Effector memory CD4-positive, alpha-beta T cell (primary cell): ENCODE measurements around the gene RNF141.

Experiments used
- DNase-seq, 3 donors: peaks; one replicate each; pipeline ENCODE4 v3.0.0-alpha.2; 2020
- H3K27ac ChIP-seq: 2 replicates; pipeline ENCODE4 v1.7.0; 2013; ENCODE audit warnings: mild to moderate bottlenecking, low read length, moderate library complexity; ENCODE audit not compliant: insufficient read depth, poor library complexity, severe bottlenecking
- H3K27me3 ChIP-seq: replicated peaks from 2 replicates; pipeline ENCODE4 v1.7.0; 2013; ENCODE audit warnings: mild to moderate bottlenecking, low read length; ENCODE audit not compliant: insufficient read depth, control insufficient read depth, poor library complexity, severe bottlenecking
- H3K36me3 ChIP-seq: 2 replicates; pipeline ENCODE4 v1.7.0; 2013; ENCODE audit warnings: mild to moderate bottlenecking, low read length, moderate library complexity; ENCODE audit not compliant: control insufficient read depth, insufficient read depth
- H3K4me1 ChIP-seq: 2 replicates; pipeline ENCODE4 v1.7.0; 2013; ENCODE audit warnings: low read length, mild to moderate bottlenecking; ENCODE audit not compliant: control insufficient read depth, insufficient read depth, poor library complexity, severe bottlenecking
- H3K4me3 ChIP-seq: 2 replicates; pipeline ENCODE4 v1.7.0; 2013; ENCODE audit warnings: low read length, low read depth, mild to moderate bottlenecking; ENCODE audit not compliant: insufficient read depth, poor library complexity, severe bottlenecking
- H3K9me3 ChIP-seq: 2 replicates; pipeline ENCODE4 v1.7.0; 2013; ENCODE audit warnings: mild to moderate bottlenecking, low read length, moderate library complexity; ENCODE audit not compliant: control insufficient read depth

The RNF141 gene

GRCh38 chr11:10486161-10486840 lies 54.7 kb downstream of the RNF141 start:
- H3K27ac ChIP-seq, result no peak overlapping the region

GRCh38 chr11:10485646-10486045 lies 55.3 kb downstream of the RNF141 start:
- H3K27ac ChIP-seq, result no peak overlapping the region
- DNase-seq, result no peak
- no peak overlapping the region for H3K4me3 ChIP-seq
- H3K27me3 ChIP-seq, result no peaks in the 10 kb centered on the region
- H3K36me3 ChIP-seq, result peaks cover 77% of the 10 kb centered on the region
- no peaks in the 10 kb centered on the region for H3K4me1 ChIP-seq
- no peaks in the 10 kb centered on the region for H3K9me3 ChIP-seq

More at GRCh38 chr11:10486161-10486840, 54.7 kb downstream of the RNF141 start:
- H3K36me3 ChIP-seq, result peaks cover 80% of the 10 kb centered on the region
- H3K4me3 ChIP-seq, result no peak overlapping the region
- no peaks in the 10 kb centered on the region for H3K4me1 ChIP-seq
- no peak for DNase-seq
- H3K9me3 ChIP-seq, result no peaks in the 10 kb centered on the region
- H3K27me3 ChIP-seq, result no peaks in the 10 kb centered on the region

GRCh38 chr11:10484461-10485180 lies 56.4 kb downstream of the RNF141 start:
- Histone ChIP-seq H3K4me1 (no peaks in the 10 kb centered on the region), H3K36me3 (peaks cover 68% of the 10 kb centered on the region), H3K27ac (no peak overlapping the region), H3K9me3 (no peaks in the 10 kb centered on the region), H3K27me3 (no peaks in the 10 kb centered on the region), H3K4me3 (no peak overlapping the region)
- DNase-seq, result no peak

- Histone ChIP-seq H3K9me3 (no peaks in the 10 kb centered on the region), H3K4me3 (no peak overlapping the region), H3K4me1 (no peaks in the 10 kb centered on the region), H3K27ac (no peak overlapping the region), H3K36me3 (peaks cover 61% of the 10 kb centered on the region), H3K27me3 (no peaks in the 10 kb centered on the region)
- no peak for DNase-seq
Measured at GRCh38 chr11:10483584-10483983, 57.4 kb downstream of the RNF141 start.

- Histone ChIP-seq H3K4me1 (no peaks in the 10 kb centered on the region), H3K4me3 (no peak overlapping the region), H3K27ac (no peak overlapping the region), H3K36me3 (peaks cover 61% of the 10 kb centered on the region), H3K27me3 (no peaks in the 10 kb centered on the region), H3K9me3 (no peaks in the 10 kb centered on the region)
- no peak for DNase-seq
Measured at GRCh38 chr11:10483174-10483573, 57.8 kb downstream of the RNF141 start.

GRCh38 chr11:10481560-10482349 lies 59.2 kb downstream of the RNF141 start:
- Histone ChIP-seq H3K9me3 (no peaks in the 10 kb centered on the region), H3K4me3 (no peak overlapping the region), H3K4me1 (no peaks in the 10 kb centered on the region), H3K27me3 (no peaks in the 10 kb centered on the region), H3K27ac (no peak overlapping the region), H3K36me3 (peaks cover 58% of the 10 kb centered on the region)
- DNase-seq, result no peak

- Histone ChIP-seq H3K36me3 (peaks cover 50% of the 10 kb centered on the region), H3K4me1 (no peaks in the 10 kb centered on the region), H3K9me3 (no peaks in the 10 kb centered on the region), H3K27me3 (no peaks in the 10 kb centered on the region), H3K4me3 (no peak overlapping the region), H3K27ac (no peak overlapping the region)
- no peak for DNase-seq
Measured at GRCh38 chr11:10480760-10481159, 60.2 kb downstream of the RNF141 start.

- Histone ChIP-seq H3K9me3 (no peaks in the 10 kb centered on the region), H3K27ac (no peak overlapping the region), H3K4me1 (no peaks in the 10 kb centered on the region), H3K36me3 (peaks cover 46% of the 10 kb centered on the region), H3K27me3 (no peaks in the 10 kb centered on the region), H3K4me3 (no peak overlapping the region)
- DNase-seq, result no peak
Measured at GRCh38 chr11:10480026-10480425, 61.0 kb downstream of the RNF141 start.

- no peaks in the 10 kb centered on the region for H3K4me1 ChIP-seq
- no peak overlapping the region for H3K27ac ChIP-seq
- no peaks in the 10 kb centered on the region for H3K27me3 ChIP-seq
- peaks cover 38% of the 10 kb centered on the region for H3K36me3 ChIP-seq
- H3K4me3 ChIP-seq, result no peak overlapping the region
- no peak for DNase-seq
- no peaks in the 10 kb centered on the region for H3K9me3 ChIP-seq
Measured at GRCh38 chr11:10478574-10479550, 62.1 kb downstream of the RNF141 start.
